ENCODE data around the gene IFNAR1.

The IFNAR1 gene

DNA sequence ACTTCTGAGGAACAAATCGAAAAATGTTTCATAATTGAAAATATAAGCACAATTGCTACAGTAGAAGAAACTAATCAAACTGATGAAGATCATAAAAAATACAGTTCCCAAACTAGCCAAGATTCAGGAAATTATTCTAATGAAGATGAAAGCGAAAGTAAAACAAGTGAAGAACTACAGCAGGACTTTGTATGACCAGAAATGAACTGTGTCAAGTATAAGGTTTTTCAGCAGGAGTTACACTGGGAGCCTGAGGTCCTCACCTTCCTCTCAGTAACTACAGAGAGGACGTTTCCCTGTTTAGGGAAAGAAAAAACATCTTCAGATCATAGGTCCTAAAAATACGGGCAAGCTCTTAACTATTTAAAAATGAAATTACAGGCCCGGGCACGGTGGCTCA, 30.6 kb downstream of the IFNAR1 start:
- H2AFZ ChIP-seq (ENCODE audit: low read depth, low read length, severe bottlenecking) = no peak overlapping the region
- no peak overlapping the region for H3K27ac ChIP-seq (ENCODE audit: low read depth, low read length)
- H3K27me3 ChIP-seq (ENCODE audit: low read length) = no peaks in the 10 kb centered on the region
- no peaks in the 10 kb centered on the region for H4K20me1 ChIP-seq (ENCODE audit: low read depth, low read length)
- peaks cover 14% of the 10 kb centered on the region; the same call in 1 of the 2 replicates for H3F3A ChIP-seq (ENCODE audit: insufficient read depth)
- TF ChIP-seq CTCF (IDR thresholded peaks at IDR 0.05; ENCODE audit: insufficient read depth, low read length, poor library complexity, severe bottlenecking) (no peak), EZH2phosphoT487 (conservative IDR thresholded peaks at IDR 0.05; ENCODE audit: low read length) (no peak)
- no peak overlapping the region for H3K9ac ChIP-seq (ENCODE audit: low read length)
- H3K79me2 ChIP-seq (ENCODE audit: insufficient read depth, low read length) = no peaks in the 10 kb centered on the region
- H3K4me3 ChIP-seq (ENCODE audit: insufficient read depth, low read length, poor library complexity, severe bottlenecking) = no peak overlapping the region
- H3K9me2 ChIP-seq (replicated peaks; ENCODE audit: insufficient read depth, low read length) = no peaks in the 10 kb centered on the region
- no peaks in the 10 kb centered on the region for H3K9me3 ChIP-seq (ENCODE audit: insufficient read depth, low read length)
- no peak overlapping the region for H3K4me2 ChIP-seq (ENCODE audit: low read depth, low read length, poor library complexity, severe bottlenecking)
- peaks cover 12% of the 10 kb centered on the region; the same call in 1 of the 2 replicates for H3K36me3 ChIP-seq (ENCODE audit: low read length)

DNA sequence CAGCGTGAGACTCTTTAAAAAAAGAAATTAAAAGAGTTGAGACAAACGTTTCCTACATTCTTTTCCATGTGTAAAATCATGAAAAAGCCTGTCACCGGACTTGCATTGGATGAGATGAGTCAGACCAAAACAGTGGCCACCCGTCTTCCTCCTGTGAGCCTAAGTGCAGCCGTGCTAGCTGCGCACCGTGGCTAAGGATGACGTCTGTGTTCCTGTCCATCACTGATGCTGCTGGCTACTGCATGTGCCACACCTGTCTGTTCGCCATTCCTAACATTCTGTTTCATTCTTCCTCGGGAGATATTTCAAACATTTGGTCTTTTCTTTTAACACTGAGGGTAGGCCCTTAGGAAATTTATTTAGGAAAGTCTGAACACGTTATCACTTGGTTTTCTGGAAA, 31.2 kb downstream of the IFNAR1 start:
- no peak overlapping the region for H3K27ac ChIP-seq (ENCODE audit: low read depth, low read length)
- no peak overlapping the region for H3K9ac ChIP-seq (ENCODE audit: low read length)
- peaks cover 12% of the 10 kb centered on the region; the same call in 1 of the 2 replicates for H3K36me3 ChIP-seq (ENCODE audit: low read length)
- no peak overlapping the region for H3K4me2 ChIP-seq (ENCODE audit: low read depth, low read length, poor library complexity, severe bottlenecking)
- H3K4me3 ChIP-seq (ENCODE audit: insufficient read depth, low read length, poor library complexity, severe bottlenecking) = no peak overlapping the region
- no peaks in the 10 kb centered on the region for H3K27me3 ChIP-seq (ENCODE audit: low read length)
- H3K79me2 ChIP-seq (ENCODE audit: insufficient read depth, low read length) = no peaks in the 10 kb centered on the region
- H3K9me2 ChIP-seq (replicated peaks; ENCODE audit: insufficient read depth, low read length) = no peaks in the 10 kb centered on the region
- no peak for TF ChIP-seq CTCF (IDR thresholded peaks at IDR 0.05; ENCODE audit: insufficient read depth, low read length, poor library complexity, severe bottlenecking)
- H3F3A ChIP-seq (ENCODE audit: insufficient read depth) = peaks cover 20% of the 10 kb centered on the region
- no peak overlapping the region for H2AFZ ChIP-seq (ENCODE audit: low read depth, low read length, severe bottlenecking)
- no peaks in the 10 kb centered on the region for H4K20me1 ChIP-seq (ENCODE audit: low read depth, low read length)
- no peaks in the 10 kb centered on the region for H3K9me3 ChIP-seq (ENCODE audit: insufficient read depth, low read length)

GRCh38 chr21:33357177-33357576, 32.4 kb downstream of the IFNAR1 start:
- Histone ChIP-seq H2AFZ (ENCODE audit: low read depth, low read length, severe bottlenecking) (no peak overlapping the region), H3K4me2 (ENCODE audit: low read depth, low read length, poor library complexity, severe bottlenecking) (no peak overlapping the region)

More at GRCh38 chr21:33357177-33357576, 32.4 kb downstream of the IFNAR1 start:
- no peaks in the 10 kb centered on the region for H3K9me3 ChIP-seq (ENCODE audit: insufficient read depth, low read length)
- H3K79me2 ChIP-seq (ENCODE audit: insufficient read depth, low read length) = no peaks in the 10 kb centered on the region
- no peak overlapping the region for H3K27ac ChIP-seq (ENCODE audit: low read depth, low read length)
- no peaks in the 10 kb centered on the region for H4K20me1 ChIP-seq (ENCODE audit: low read depth, low read length)
- H3K27me3 ChIP-seq (ENCODE audit: low read length) = no peaks in the 10 kb centered on the region
- peaks cover 32% of the 10 kb centered on the region for H3F3A ChIP-seq (ENCODE audit: insufficient read depth)
- H3K4me3 ChIP-seq (ENCODE audit: insufficient read depth, low read length, poor library complexity, severe bottlenecking) = no peak overlapping the region
- no peak for TF ChIP-seq EZH2phosphoT487 (conservative IDR thresholded peaks at IDR 0.05; ENCODE audit: low read length)
- no peak for TF ChIP-seq CTCF (IDR thresholded peaks at IDR 0.05; ENCODE audit: insufficient read depth, low read length, poor library complexity, severe bottlenecking)
- H3K36me3 ChIP-seq (ENCODE audit: low read length) = peaks cover 12% of the 10 kb centered on the region; the same call in 1 of the 2 replicates
- H3K9me2 ChIP-seq (replicated peaks; ENCODE audit: insufficient read depth, low read length) = no peaks in the 10 kb centered on the region
- no peak overlapping the region for H3K9ac ChIP-seq (ENCODE audit: low read length)
